Cardiac fibroblast (primary cell): ENCODE results near the gene SNTG2.

Experiments used
- DNase-seq, 2 donors: peaks; one replicate each; pipeline versions ENCODE4 v3.0.0 to v3.0.0-alpha.2; 2010; ENCODE audit warnings: low read depth in 2 of 2
- H3K4me3 ChIP-seq, 2 donors: replicated peaks in 1 of 2; 1 replicate in 1 of 2; 2 replicates in 1 of 2; pipeline ENCODE4 v1.5.1; 2011; ENCODE audit warnings: low read depth in 2 of 2, low read length in 2 of 2, mild to moderate bottlenecking in 2 of 2, moderate library complexity in 1 of 2
- TF ChIP-seq, protein P1 (sequence below): IDR thresholded peaks from one replicate; pipeline ENCODE4 v1.5.1; 2011; ENCODE audit warnings: low read depth, mild to moderate bottlenecking, low read length, inconsistent platforms

Gene SNTG2

DNA sequence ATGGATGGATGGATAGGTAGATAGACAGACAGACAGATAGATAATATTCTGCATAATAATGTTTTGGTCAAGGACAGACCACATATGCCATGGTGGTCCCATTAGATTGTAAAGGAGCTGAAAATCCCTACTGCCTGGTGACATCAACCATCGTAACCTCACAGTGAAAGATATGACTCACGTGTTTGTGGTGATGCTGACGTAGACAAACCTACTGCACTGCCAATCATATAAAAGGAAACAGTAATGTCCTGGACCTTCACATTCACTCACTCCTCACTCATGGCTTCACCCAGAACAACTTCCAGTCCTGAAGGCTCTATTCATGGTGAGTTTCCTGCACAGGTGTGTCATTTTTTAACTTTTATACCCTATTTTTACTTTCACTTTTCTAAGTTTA, 259.7 kb downstream of the SNTG2 start:
- no peak overlapping the region for H3K4me3 ChIP-seq
- TF ChIP-seq, protein P1, sequence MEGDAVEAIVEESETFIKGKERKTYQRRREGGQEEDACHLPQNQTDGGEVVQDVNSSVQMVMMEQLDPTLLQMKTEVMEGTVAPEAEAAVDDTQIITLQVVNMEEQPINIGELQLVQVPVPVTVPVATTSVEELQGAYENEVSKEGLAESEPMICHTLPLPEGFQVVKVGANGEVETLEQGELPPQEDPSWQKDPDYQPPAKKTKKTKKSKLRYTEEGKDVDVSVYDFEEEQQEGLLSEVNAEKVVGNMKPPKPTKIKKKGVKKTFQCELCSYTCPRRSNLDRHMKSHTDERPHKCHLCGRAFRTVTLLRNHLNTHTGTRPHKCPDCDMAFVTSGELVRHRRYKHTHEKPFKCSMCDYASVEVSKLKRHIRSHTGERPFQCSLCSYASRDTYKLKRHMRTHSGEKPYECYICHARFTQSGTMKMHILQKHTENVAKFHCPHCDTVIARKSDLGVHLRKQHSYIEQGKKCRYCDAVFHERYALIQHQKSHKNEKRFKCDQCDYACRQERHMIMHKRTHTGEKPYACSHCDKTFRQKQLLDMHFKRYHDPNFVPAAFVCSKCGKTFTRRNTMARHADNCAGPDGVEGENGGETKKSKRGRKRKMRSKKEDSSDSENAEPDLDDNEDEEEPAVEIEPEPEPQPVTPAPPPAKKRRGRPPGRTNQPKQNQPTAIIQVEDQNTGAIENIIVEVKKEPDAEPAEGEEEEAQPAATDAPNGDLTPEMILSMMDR = no peak
- no peak for DNase-seq

DNA sequence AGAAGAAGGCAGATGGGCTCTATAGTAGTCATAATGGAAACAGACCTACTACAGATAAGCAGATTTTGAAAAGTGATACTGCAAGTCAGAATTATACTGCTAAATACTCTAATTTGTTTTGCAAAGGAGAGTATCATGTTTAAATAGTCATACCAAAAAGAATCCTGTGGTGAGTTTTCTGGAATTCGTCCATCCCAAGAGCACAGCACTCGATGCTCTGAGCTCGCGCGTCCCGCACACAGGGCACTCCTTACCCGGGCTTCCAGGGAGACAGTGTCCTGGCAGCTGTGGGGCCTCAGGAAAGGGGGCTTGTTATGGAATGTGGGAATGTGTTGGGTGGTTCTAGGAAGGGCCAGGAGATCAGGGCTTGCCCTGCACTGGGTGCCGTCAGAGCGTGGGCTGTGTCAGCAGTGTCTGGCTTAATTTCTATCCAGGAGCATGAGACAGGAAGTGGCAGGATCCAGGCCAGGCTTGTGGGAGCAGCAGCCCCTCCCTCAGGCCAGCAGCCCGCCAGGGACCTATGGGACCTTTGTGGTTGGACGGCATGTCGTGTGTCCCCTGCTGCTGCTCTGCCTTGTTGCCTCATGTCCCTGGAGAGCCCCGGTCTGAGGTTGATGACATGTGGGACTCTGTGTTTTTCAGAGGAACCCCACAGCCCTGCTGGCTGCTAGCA, 269.4 kb downstream of the SNTG2 start:
- H3K4me3 ChIP-seq = no peak overlapping the region
- DNase-seq = peak; percentile 3 to 32
- TF ChIP-seq, protein P1 = no peak

DNA sequence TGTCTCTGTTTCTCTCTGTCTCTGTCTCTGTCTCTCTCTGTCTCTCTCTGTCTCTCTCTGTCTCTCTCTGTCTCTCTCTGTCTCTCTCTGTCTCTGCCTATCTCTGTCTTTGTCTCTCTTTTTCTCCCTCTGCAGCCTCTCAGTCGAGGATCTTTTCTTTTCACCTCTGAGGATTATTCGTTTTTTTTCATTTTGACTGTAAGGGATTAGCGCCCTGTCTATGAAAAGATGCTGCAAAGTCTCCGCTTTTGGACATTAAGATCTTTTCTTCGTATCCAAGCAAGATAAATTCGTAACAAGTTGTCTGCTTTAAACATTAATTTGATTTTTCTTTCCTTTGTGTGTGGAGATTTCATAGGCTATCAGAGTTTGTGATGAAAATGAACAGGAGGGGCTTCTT, 271.4 kb downstream of the SNTG2 start:
- H3K4me3 ChIP-seq = no peak overlapping the region
- DNase-seq = no peak
- TF ChIP-seq, protein P1 = no peak

DNA sequence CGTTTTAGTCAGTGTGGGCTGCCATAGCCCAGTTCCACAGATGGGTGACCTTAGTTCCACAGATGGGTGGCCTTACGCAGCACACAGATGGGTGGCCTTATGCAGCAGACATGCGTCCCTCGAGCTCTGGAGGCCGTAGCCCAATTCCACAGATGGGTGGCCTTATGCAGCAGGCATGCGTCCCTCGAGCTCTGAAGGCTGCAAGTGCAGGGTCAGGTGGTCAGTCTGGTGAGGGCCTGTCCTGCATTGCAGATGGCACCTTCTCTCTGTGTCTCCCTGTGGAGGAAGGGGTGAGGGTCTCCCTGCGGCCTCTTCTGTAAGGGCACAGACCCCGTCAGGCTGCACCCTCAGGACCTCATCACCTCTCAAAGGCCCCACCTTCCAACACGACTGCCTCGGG, 273.1 kb downstream of the SNTG2 start:
- TF ChIP-seq, protein P1 = no peak
- no peak overlapping the region for H3K4me3 ChIP-seq
- no peak for DNase-seq

DNA sequence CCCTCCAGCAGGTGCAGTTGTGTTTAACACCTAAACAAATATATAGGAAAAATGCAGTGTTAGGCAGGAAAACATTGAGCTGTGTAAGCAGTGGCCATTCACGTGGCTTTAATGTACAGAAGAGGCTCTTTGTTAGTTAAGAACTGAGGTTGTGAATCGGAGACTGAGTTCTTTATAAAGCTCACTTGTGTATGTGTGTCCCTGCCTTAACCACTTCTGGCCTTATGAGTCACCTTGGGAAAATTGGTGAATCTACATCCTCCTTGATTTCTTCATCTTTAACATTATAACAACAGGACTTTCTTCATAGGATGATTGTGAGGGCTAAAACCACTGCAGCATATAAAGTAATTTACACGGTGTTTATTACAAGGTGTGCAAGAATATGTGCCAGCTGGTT, 274.3 kb downstream of the SNTG2 start:
- no peak overlapping the region for H3K4me3 ChIP-seq
- TF ChIP-seq, protein P1 = no peak
- DNase-seq = peak in 1 of 2 donors; percentile 16

DNA sequence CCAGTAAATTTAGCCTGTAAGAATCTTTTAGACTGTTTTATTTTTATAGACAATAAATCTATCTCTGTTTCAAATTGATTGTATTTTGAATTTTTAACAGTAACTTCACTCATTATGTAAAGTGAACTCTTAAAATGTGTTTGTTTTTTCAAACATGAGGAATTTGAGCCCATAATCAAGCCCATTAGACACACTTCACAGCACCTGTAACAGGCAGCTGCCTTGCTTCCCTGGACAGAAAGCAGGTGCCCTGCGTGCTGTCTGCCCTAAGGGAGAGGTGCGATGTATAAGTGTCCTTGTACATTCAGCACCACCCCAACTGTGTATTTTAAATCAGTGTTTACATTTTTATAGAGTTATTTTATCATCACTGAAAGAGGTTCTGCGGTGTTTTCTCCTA, 276.1 kb downstream of the SNTG2 start:
- DNase-seq = no peak
- TF ChIP-seq, protein P1 = no peak
- no peak overlapping the region for H3K4me3 ChIP-seq
